Pancreas (tissue), 10 donors: ENCODE data around the gene FAS. TPM values are rescaled to one million over a fixed set of nuclear protein-coding genes. Genes with fewer than 3 reads are reported as not detected.
A peak's percentile ranks its signal among the peaks of the same experiment; 100 is the strongest.

ENCODE experiments used
- ATAC-seq, 4 donors: fragments of 200-7000 bp; cut with Tn5 transposase; one replicate each; pipeline versions ENCODE4 v1.8.0 to v1.9.1; 2020; ENCODE audit warnings: mild to moderate bottlenecking in 4 of 4, moderate library complexity in 4 of 4
- DNase-seq, 6 donors: peaks; one replicate each; pipeline ENCODE4 v3.0.0-alpha.2; 2020
- FAIRE-seq: peaks from 2 replicates; lab custom pipeline; 2012; peaks lifted over from hg19 to GRCh38; lab: Jason Lieb, UNC
- H3K27ac ChIP-seq, 4 donors: fragments of 200-600 bp; sonication (generic); 1 replicate in 3 of 4; 2 replicates in 1 of 4; pipeline versions ENCODE4 v1.5.0 to v1.8.0; 2020
- H3K27me3 ChIP-seq, 4 donors: fragments of 200-600 bp; one replicate each; pipeline ENCODE4 v1.8.0; 2021
- H3K36me3 ChIP-seq, 3 donors: fragments of 200-600 bp; sonication (generic) in 1 of 3; one replicate each; pipeline versions ENCODE4 v1.5.0 to v1.8.0; 2020 to 2021
- H3K4me1 ChIP-seq, 3 donors: fragments of 200-600 bp; one replicate each; pipeline ENCODE4 v1.8.0; 2021
- H3K4me3 ChIP-seq, 4 donors: fragments of 200-600 bp; sonication (generic) in 2 of 4; one replicate each; pipeline versions ENCODE4 v1.5.0 to v1.8.0; 2020 to 2021
- H3K9me3 ChIP-seq, 4 donors: fragments of 200-600 bp; one replicate each; pipeline ENCODE4 v1.8.0; 2021
- WGBS, 2 donors: extraction: QIAGEN DNeasy Blood & Tissue Kit; methylation state at CpG; one replicate each; pipeline ENCODE4 v1.1.7; 2013; 5-methylcytosine and 5-hydroxymethylcytosine counted together
- intact Hi-C, 3 donors: fragments of 100-400 bp; cut with DNase I; formaldehyde crosslinking; loops; one replicate each; pipeline versions ENCODE4 v1.11.1 to v1.14.2; 2022
- polyA plus RNA-seq, 2 donors: library from polyadenylated mRNA; stranded (reverse); fragments of 200-250 nt; gene quantifications; one replicate each; pipeline ENCODE4 v1.2.3, GENCODE V29; 2013
- total RNA-seq, 6 donors: library from RNA; stranded (reverse); fragmentation: NEBNext Ultra II Directional in 4 of 6; extraction: Animal tissue kit (Norgen Biotek cat#: 25700) in 4 of 6; gene quantifications; one replicate each; pipeline versions ENCODE4 v1.2.1 to v1.2.4, GENCODE V29; 2021 to 2023
- TF ChIP-seq, protein P1 (sequence below), 4 donors: fragments of 200-600 bp; sonication (generic) in 3 of 4; IDR thresholded peaks; one replicate each; pipeline versions ENCODE4 v1.5.0 to v1.8.0; 2021; ENCODE audit warnings: antibody characterized with exemption in 4 of 4
- donor health status: healthy with polysubstance abuse.
- donor health status: DM: no; HTN: no; CAD: no; lungs with moderate emphysema.
- donor health status: DM: no; HTN: no; CAD: no.
- donor health status: control.
- donor health status: control.
- donor health status: Bipolar disorder and iron deficiency.
- donor health status: DM: yes; HTN: yes; CAD: no.
- donor health status: DM: no; HTN: no; CAD: no.
- donor health status: DM: no; HTN: no; CAD: no.
- donor health status: DM: yes; HTN: yes; CAD: no.

The FAS gene
- total and polyA plus RNA-seq, 8 donors: 1.4 to 10.3 (median 3.2) TPM

- Histone ChIP-seq H3K36me3 (no peaks in the 10 kb centered on the region), H3K9me3 (no peaks in the 10 kb centered on the region), H3K4me1 (peaks cover 0 to 16% (median 6%) of the 10 kb centered on the region in 3 donors), H3K4me3 (no peak overlapping the region), H3K27me3 (no peaks in the 10 kb centered on the region), H3K27ac (peak overlapping the region in 2 of 4 donors; percentile 90 to 92)
- DNase-seq (no peak), ATAC-seq (no peak), FAIRE-seq (no peak)
- intact Hi-C loops: loop anchor here in 2 of 3 donors (5.0 kb wide), 1 partner anchor 52 kb away; no protein-coding TSS in a partner anchor
- 66 to 76% methylated on average over 2 of the region's 2 CpGs for WGBS, 2 donors
- TF ChIP-seq, protein P1, sequence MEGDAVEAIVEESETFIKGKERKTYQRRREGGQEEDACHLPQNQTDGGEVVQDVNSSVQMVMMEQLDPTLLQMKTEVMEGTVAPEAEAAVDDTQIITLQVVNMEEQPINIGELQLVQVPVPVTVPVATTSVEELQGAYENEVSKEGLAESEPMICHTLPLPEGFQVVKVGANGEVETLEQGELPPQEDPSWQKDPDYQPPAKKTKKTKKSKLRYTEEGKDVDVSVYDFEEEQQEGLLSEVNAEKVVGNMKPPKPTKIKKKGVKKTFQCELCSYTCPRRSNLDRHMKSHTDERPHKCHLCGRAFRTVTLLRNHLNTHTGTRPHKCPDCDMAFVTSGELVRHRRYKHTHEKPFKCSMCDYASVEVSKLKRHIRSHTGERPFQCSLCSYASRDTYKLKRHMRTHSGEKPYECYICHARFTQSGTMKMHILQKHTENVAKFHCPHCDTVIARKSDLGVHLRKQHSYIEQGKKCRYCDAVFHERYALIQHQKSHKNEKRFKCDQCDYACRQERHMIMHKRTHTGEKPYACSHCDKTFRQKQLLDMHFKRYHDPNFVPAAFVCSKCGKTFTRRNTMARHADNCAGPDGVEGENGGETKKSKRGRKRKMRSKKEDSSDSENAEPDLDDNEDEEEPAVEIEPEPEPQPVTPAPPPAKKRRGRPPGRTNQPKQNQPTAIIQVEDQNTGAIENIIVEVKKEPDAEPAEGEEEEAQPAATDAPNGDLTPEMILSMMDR (IDR thresholded peaks at IDR 0.05): no peak
Measured at GRCh38 chr10:88989423-88989822, 1.2 kb upstream of the FAS start.

DNA sequence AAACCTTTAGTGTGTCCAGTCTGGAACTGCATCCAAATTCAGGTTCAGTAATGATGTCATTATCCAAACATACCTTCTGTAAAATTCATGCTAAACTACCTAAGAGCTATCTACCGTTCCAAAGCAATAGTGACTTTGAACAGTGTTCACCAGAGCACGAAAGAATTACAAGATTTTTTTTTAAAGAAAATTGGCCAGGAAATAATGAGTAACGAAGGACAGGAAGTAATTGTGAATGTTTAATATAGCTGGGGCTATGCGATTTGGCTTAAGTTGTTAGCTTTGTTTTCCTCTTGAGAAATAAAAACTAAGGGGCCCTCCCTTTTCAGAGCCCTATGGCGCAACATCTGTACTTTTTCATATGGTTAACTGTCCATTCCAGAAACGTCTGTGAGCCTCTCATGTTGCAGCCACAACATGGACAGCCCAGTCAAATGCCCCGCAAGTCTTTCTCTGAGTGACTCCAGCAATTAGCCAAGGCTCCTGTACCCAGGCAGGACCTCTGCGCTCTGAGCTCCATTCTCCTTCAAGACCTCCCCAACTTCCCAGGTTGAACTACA is 694 bp upstream of the FAS start:
- no peaks in the 10 kb centered on the region for H3K36me3 ChIP-seq
- H3K4me1 ChIP-seq: peaks cover 0 to 16% (median 6%) of the 10 kb centered on the region in 3 donors
- H3K9me3 ChIP-seq: no peaks in the 10 kb centered on the region
- intact Hi-C loops: loop anchor here in 2 of 3 donors (5.0 kb wide), 1 partner anchor 53 kb away; no protein-coding TSS in a partner anchor
- H3K27me3 ChIP-seq: no peaks in the 10 kb centered on the region
- H3K27ac ChIP-seq: peak overlapping the region; percentile 14 to 92 (median 78)
- H3K4me3 ChIP-seq: peak overlapping the region; percentile 58 to 92 (median 76)
- ATAC-seq: peak; percentile 2 to 24 (median 15)
- no peak for DNase-seq
- TF ChIP-seq, protein P1 (IDR thresholded peaks at IDR 0.05): no peak
- 37 to 38% methylated on average over 8 of the region's 8 CpGs for WGBS, 2 donors
- FAIRE-seq: peak; percentile 53

DNA sequence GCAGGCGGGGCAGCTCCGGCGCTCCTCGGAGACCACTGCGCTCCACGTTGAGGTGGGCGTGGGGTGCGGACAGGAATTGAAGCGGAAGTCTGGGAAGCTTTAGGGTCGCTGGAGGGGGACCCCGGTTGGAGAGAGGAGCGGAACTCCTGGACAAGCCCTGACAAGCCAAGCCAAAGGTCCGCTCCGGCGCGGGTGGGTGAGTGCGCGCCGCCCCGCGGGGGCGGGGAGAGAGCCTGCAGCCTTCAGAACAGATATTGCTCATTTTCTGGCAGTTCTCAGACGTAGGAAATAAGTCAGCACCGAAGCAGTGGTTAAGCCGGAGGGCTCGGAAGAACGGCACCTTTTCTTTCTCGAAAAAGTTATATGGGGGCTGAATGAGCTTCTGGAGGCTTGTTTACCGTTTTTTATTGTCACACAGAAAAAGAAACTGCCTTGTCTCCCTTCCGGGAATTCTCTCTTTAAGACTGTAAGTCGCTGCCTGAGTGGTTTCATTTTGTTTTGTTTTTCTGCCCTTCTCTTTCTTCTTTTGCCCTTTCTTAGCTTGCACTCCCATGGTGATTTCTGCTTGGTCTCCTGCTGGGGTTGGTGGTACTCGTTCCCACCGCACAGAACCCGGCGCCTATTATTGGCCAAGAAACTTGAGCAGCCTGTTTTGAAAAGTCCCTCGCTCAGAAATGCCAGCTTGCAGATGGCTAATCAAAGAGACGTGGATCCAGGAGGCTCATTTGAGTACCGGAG is 732 bp downstream of the FAS start:
- no peaks in the 10 kb centered on the region for H3K27me3 ChIP-seq
- no peaks in the 10 kb centered on the region for H3K36me3 ChIP-seq
- ATAC-seq (peak; percentile 72 to 81 (median 78)), DNase-seq (peak; percentile 35 to 78 (median 60)), FAIRE-seq (no peak)
- 0% methylated on average over 38 of the region's 38 CpGs for WGBS, 2 donors
- TF ChIP-seq, protein P1 (IDR thresholded peaks at IDR 0.05): no peak
- H3K9me3 ChIP-seq: no peaks in the 10 kb centered on the region
- H3K4me1 ChIP-seq: peaks cover 0 to 16% (median 6%) of the 10 kb centered on the region in 3 donors
- H3K4me3 ChIP-seq: peak overlapping the region; percentile 58 to 92 (median 76)
- intact Hi-C loops: no loop called here
- H3K27ac ChIP-seq: peak overlapping the region; percentile 14 to 92 (median 78)

DNA sequence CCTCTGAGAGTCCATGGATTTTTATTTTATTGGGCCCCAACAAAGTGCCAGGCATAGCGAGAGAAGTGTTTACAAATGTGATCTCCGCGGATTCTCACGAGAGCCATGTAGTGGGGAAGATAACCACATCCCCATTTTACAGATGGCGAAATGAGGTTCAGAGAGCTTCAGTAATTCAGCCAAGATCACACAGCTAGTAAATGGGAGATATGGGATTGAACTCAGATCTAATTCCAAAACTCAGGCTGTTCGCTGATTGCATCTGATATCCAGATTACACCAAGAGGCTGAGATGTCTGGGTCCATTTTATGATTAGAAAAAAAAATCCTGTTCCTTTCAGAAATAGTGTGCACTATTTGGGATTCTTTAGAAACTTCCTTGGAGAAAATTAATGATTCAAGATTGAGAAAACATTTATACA is 1.3 kb downstream of the FAS start:
- ATAC-seq (no peak), FAIRE-seq (no peak), DNase-seq (no peak)
- H3K27me3 ChIP-seq: no peaks in the 10 kb centered on the region
- TF ChIP-seq, protein P1 (IDR thresholded peaks at IDR 0.05): no peak
- peak overlapping the region in 3 of 4 donors; percentile 66 to 92 (median 90) for H3K27ac ChIP-seq
- H3K4me3 ChIP-seq: peak overlapping the region; percentile 58 to 92 (median 76)
- no peaks in the 10 kb centered on the region for H3K9me3 ChIP-seq
- H3K4me1 ChIP-seq: peaks cover 0 to 16% (median 6%) of the 10 kb centered on the region in 3 donors
- intact Hi-C loops: no loop called here
- H3K36me3 ChIP-seq: no peaks in the 10 kb centered on the region
- 14 to 16% methylated on average over 6 of the region's 6 CpGs for WGBS, 2 donors
